Measurements from ENCODE around the gene STOML1.
A peak's percentile ranks its signal among the peaks of the same experiment; 100 is the strongest.

Gene STOML1

DNA sequence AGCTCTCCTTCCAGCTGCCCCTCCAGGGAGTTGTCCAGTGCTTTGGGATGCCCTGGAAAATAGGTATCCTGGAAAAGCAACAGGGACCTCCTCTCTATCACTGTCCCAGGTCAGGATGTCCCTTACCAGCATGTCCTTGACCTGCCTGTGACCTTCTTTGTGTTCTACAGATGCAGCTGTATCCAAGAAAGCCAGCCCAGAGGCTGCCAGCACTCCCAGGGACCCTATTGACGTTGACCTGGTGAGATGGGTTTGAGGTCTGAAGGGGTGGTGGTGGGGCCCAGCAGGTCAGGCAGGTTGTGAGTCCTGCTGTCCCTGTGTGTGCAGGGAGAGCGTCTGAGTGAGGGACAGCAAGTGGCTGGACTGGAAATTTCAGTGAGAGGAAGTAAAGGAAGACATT is 32.6 kb upstream of the STOML1 start:
- no peak for DNase-seq
- in situ Hi-C loops (cut with HindIII; ENCODE audit: low pct_ligation_motif_present, low pct_unique_long_range_greater_than_20kb, low sequenced_read_pairs), result no loop called here

DNA sequence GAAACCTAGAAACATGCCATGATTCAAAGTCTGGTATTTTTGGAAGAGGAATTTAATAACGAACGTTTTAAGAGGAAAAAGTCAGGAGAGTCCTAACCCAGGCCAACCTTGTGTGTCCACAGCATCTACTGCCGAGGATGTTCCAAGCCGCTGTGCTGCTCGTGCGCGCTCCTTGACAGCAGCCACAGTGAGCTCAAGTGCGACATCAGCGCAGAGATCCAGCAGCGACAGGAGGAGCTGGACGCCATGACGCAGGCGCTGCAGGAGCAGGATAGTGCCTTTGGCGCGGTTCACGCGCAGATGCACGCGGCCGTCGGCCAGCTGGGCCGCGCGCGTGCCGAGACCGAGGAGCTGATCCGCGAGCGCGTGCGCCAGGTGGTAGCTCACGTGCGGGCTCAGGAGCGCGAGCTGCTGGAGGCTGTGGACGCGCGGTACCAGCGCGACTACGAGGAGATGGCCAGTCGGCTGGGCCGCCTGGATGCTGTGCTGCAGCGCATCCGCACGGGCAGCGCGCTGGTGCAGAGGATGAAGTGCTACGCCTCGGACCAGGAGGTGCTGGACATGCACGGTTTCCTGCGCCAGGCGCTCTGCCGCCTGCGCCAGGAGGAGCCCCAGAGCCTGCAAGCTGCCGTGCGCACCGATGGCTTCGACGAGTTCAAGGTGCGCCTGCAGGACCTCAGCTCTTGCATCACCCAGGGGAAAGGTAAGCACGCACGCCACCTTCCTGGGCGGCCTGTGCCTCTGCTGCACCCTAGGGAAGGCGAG is 30.8 kb upstream of the STOML1 start:
- in situ Hi-C loops (cut with HindIII; ENCODE audit: low pct_ligation_motif_present, low pct_unique_long_range_greater_than_20kb, low sequenced_read_pairs), result no loop called here

DNA sequence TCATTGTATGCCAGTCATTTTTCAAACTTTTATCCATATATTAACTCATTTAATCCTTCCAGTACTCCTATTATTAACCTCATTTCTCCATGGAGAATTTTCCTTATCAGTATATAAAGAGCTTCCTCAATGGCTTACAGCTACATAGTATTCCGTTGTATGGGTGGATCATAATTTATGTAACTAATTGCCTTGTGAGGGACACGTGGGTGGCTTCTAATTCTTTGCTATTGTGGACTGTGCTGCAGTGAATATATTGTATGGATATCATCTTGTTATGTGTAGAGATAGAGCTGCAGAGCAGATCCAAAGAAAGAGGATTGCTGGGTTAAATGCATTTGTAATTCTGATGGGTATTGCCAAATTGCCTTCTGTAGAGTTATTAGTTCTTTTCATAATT is 27.6 kb upstream of the STOML1 start:
- no peak for DNase-seq
- in situ Hi-C loops (cut with HindIII; ENCODE audit: low pct_ligation_motif_present, low pct_unique_long_range_greater_than_20kb, low sequenced_read_pairs), result no loop called here

More for the DNA sequence above, 30.8 kb upstream of the STOML1 start:
- no peak for DNase-seq

DNA sequence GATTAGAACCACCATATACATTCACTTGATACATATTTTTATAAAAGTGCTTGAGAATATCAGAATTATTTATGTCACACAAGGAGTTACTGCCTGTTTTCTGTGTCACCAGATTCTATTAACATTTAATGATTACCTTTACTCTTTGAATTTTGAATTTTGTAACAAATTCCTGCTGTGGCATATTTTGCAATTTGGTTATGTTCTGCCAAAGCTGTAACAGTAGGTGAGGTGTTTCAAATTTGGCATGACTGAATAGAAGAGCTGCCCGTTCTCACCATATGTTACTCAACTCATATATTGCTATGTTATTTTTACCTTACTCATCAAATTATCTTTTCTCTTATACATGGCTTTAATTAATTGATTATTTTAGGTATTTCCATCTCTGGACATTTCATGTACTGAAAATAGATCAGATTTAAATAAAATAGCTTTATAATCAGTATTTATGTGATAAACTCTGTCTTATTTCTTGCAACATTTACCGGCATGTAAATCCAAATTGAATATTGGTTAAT is 21.3 kb upstream of the STOML1 start:
- in situ Hi-C loops (cut with HindIII; ENCODE audit: low pct_ligation_motif_present, low pct_unique_long_range_greater_than_20kb, low sequenced_read_pairs), result no loop called here
- no peak for DNase-seq

DNA sequence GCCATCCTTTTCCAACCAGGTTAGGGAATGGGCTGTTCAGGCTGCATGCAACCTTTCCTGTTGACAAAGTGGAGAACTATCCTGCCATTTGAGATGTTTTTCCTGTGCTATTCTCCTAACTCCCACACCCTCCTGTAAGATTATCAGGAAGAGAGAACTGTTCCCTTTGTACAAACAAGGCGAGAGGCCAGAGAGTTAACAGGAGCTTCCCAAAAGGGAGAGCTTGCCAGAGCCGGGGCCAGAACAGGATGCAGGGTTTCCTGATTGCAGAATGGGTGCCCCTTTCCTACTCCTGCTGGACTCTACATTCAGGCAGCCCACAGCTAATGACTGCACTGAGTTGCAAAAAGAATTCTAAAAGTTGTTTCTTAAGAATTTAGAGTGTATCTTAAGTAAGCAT is 19.5 kb upstream of the STOML1 start:
- no peak for DNase-seq
- in situ Hi-C loops (cut with HindIII; ENCODE audit: low pct_ligation_motif_present, low pct_unique_long_range_greater_than_20kb, low sequenced_read_pairs), result no loop called here

DNA sequence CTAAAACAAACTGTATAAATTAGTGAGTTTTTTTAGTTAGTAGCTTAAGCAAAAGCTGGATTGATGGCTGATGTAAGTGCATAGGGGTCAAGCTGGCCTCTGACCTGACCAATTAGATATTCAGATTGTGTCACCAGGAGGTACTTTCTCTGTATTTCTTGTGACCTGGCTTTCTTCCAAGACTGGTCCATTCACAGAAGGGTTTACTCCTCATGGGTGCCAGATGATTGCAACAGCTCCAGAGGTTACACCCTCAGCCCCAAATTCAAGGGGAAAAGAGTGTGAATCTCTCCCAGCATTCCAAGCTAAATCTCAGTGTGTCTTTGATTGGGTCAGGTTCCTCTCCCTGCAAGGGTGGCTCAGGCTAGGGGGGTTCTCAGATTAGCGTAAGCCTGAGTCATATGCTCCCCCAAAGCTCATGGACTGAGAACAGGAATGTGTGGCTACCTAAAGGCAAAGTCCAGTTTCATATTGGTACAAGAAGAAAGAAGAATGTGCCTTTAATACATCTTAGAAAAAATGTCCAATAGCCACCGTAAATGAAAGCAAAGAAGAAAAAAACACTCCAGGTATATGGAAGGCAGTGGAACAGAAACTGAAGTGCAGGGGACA is 18.9 kb upstream of the STOML1 start:
- no peak for DNase-seq

DNA sequence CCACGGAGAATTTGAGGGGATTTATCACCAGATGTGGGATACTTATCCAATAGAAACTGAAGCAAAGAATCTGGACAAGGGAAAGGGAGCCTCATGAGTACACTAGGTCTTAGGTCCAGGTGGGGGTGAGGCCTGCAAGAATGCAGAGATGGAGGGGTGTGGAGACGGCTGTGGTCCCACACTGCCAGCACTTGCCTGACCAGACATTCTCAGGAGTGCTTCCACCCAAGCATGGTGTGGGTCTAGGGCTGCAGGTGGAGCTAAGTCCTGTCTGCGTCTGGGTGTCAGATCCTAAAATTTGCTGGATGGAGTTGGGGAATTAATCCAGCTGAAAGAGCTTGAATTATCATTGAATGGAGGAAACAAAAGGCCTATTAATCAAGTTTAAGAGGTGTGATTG is 16.8 kb upstream of the STOML1 start:
- no peak for DNase-seq
- in situ Hi-C loops (cut with HindIII; ENCODE audit: low pct_ligation_motif_present, low pct_unique_long_range_greater_than_20kb, low sequenced_read_pairs), result no loop called here

More for the DNA sequence above, 18.9 kb upstream of the STOML1 start:
- in situ Hi-C loops (cut with HindIII; ENCODE audit: low pct_ligation_motif_present, low pct_unique_long_range_greater_than_20kb, low sequenced_read_pairs), result no loop called here

DNA sequence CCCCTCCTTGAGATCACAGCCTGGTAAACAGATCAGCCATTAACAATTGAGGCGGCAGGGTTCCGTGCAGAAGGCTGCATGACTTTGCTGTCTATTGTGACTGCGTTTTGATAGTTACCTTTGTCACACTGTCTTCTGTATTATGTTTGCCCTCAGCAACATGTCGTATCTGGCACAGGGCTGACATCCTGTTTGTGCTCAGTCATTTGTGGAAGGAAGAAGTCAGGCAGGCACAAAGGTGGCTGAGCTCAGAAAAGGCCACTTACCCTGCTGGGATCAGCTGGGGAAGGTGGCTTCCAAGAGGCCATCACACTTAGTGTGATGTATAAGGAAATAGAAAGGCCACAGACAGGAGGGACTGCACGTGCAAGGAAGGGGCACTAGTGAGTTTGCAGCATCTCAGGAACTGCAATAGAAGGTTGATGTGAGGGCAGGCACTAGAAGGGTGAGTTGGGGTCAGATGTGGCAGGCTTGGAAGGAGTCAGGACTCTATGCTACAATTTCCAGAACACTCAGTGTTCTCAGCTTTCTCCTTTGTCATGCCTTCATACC is 15.8 kb upstream of the STOML1 start:
- no peak for DNase-seq
- in situ Hi-C loops (cut with HindIII; ENCODE audit: low pct_ligation_motif_present, low pct_unique_long_range_greater_than_20kb, low sequenced_read_pairs), result no loop called here

DNA sequence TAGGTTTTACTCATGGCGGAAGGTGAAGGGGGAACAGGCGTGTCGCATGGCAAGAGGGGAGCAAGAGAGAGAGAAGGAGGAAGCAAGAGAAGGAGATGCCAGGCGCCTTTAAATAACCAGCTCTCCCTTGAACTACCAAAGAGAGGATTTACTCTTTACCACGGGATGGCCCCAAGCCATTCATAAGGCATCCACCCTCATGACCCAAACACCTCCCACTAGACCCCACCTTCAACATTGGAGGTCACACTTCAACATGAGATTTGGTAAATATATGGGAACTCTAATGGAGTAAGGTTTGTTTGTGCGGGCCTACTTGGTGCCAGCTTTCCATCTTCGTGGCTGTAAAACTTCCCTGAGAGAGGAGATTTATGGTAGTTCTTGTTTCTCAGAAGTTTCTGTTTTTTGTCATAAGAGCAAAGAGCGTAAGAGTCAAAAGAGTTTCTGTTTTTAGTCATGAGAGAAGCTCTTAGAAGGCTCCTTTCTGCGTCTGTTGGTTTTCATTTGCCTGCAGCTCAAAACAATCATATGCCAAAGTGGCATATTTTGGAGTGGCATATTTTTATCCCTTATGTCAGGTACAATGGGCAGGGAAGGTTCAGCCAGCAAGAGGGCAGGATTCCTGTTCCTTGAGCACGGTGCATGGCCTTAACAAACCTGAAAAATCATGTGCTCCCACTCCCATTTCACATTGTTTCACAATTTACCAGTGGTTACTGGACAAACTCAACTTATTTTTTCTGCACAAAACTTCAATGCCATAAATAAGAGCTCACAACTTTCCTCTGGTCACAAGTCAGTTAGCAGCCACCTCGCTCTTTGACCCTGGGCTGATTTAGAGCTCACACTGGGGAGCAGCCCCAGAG is 14.9 kb upstream of the STOML1 start:
- DNase-seq, result no peak
- in situ Hi-C loops (cut with HindIII; ENCODE audit: low pct_ligation_motif_present, low pct_unique_long_range_greater_than_20kb, low sequenced_read_pairs), result no loop called here

DNA sequence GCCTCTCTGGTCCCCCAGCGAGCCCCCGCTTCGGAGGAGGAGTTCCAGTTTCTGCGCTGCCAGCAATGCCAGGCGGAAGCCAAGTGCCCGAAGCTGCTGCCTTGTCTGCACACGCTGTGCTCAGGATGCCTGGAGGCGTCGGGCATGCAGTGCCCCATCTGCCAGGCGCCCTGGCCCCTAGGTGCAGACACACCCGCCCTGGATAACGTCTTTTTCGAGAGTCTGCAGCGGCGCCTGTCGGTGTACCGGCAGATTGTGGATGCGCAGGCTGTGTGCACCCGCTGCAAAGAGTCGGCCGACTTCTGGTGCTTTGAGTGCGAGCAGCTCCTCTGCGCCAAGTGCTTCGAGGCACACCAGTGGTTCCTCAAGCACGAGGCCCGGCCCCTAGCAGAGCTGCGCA is 5.9 kb upstream of the STOML1 start:
- no peak for DNase-seq

DNA sequence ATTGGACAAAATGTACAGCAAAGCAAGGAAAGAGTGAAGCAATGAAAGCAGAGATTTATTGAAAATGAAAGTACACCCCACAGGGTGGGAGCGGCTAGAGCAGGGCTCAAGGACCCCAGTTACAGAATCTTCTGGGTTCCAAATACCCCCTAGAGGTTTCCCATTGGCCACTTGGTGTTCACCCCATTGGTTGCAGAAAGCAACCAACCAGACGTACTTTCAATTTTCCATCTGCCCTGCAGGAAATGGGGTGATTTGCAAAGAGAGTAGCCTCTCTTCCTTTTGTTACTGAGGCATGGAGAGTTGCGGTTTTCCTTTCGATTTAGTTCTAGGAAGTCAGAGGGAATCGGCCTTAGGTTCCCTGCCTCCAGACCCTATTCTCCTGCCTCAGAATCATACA is 4.8 kb upstream of the STOML1 start:
- DNase-seq, result peak; percentile 88
- in situ Hi-C loops (cut with HindIII; ENCODE audit: low pct_ligation_motif_present, low pct_unique_long_range_greater_than_20kb, low sequenced_read_pairs), result no loop called here

More for the DNA sequence above, 5.9 kb upstream of the STOML1 start:
- in situ Hi-C loops (cut with HindIII; ENCODE audit: low pct_ligation_motif_present, low pct_unique_long_range_greater_than_20kb, low sequenced_read_pairs), result no loop called here

DNA sequence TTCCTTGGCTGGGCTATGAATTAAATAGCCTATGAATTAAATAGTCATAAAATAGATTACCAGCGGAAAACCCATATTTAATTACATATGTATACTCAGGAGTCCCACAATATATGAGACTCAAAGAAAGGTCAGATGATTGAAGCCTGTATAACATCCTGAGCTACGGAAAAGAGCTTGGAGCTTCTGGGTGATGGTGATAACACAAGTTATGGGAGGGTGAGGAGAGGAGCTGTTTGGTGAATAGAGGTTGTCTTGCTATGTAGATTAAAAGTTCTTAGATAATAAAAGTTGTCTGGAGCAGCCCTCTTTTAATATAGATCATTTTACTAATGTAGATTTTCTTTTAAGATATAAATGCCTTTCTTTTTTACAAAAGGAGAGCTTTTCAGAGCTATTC is 4.2 kb upstream of the STOML1 start:
- in situ Hi-C loops (cut with HindIII; ENCODE audit: low pct_ligation_motif_present, low pct_unique_long_range_greater_than_20kb, low sequenced_read_pairs), result no loop called here
- DNase-seq, result no peak

DNA sequence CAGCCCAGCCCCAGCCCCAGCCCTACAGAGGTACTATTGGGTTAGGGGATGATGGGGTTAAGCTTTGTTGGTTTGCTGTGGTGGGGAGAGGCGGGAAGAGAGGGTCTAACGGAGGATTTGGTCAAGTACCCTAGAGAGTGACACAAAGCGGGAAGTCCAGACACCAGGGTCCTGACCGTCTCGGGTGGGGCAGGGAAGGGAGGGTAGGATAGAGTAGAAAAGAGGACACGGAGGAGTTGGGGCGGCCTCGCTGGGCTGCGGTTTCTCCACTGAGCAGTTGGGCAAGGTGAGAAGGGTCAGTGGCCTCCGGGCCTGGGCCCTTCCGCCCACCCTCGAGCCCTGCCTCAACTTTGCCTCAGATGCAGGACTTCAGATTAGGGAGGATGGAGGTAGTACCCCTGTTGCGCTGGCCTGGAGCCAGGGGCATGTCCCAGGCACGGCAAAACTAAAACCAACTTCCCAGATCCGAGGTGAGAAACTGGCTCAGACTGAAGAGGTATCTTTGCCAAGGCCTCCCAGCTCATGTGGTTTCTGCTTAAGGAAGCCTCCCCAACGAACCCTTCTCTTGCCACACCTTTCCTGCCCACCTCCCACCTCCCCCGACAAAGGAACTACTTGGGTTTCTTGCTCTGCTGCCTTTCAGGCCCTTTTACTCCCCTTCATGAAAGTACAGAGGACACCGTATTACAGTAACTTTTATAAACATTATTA is 3.0 kb upstream of the STOML1 start:
- in situ Hi-C loops (cut with HindIII; ENCODE audit: low pct_ligation_motif_present, low pct_unique_long_range_greater_than_20kb, low sequenced_read_pairs), result no loop called here
- no peak for DNase-seq

DNA sequence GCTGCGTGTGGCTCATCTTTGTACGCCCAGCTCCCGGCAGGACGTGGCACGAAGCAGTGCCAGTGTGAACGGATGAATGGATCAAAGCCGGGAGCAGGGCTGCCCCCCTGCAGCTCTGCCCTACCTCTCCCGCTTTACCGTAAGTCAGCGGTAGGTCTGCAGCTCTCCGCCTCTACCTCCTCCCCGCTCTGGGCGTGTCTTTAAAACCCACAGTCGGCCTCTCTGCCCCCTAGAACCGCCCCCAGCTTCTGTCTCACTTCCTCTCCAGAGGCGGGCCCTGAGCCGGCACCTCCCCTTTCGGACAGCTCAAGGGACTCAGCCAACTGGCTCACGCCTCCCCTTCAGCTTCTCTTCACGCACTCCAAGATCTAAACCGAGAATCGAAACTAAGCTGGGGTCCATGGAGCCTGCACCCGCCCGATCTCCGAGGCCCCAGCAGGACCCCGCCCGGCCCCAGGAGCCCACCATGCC is 2.4 kb upstream of the STOML1 start, which contains the start of gene PML:
TSS of gene PML (plus strand) at position 304 of the 471 bp plus-strand sequence. CDS start at position 401, 97 bp downstream.
- in situ Hi-C loops (cut with HindIII; ENCODE audit: low pct_ligation_motif_present, low pct_unique_long_range_greater_than_20kb, low sequenced_read_pairs), result no loop called here
- peak; percentile 95 for DNase-seq

DNA sequence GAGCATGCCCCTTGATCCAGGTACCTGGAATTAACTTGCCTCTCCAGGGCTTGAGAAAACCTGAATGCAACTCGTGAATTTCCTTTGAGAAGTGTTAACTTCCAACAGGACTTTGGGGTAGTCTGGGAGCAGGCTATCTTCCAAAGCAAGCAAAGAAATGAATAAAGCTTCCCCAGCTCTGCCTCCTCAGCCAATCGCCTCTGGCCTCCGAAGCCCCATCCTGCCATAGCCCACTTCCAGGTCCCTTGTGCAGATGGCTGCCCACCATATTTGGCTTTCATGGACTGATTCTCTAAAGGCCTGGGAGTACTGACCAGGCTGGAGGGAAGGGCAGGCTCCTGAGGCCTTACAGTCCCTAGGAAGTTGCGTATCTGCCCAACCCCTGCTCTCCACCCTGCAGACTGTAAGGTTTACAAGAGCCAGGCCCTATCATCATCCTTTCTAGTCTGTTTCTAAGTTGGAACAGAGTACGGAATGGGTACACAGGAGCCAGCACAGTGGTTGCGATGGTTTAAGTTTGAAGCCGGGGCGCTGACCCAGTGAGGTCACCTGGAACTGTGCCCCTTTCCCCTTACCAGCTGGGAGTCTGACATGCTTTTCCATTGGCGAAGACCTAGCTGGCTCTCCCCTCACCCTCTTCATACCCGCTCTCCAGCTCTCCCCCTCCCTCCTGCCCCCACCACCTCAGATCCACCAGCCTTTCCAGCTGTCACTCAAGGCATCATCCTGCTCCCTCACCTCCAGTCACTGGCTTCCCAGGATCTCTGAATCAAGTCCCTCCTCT is 1.3 kb upstream of the STOML1 start:
- no peak for DNase-seq
- in situ Hi-C loops (cut with HindIII; ENCODE audit: low pct_ligation_motif_present, low pct_unique_long_range_greater_than_20kb, low sequenced_read_pairs), result no loop called here

DNA sequence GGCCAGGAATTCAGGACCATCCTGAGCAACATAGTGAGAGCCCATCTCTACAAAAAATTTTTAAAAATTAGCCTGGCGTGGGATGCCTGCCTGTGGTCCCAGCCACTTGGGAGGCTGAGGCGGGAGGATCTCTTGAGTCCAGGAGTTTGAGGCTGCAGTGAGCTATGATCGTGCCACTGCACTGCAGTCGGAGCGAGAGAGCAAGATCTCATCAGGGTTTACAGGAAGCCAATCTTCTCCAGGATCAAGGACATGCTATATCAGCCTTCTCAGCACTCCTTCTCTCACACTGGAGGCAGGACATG is 451 bp upstream of the STOML1 start:
- in situ Hi-C loops (cut with HindIII; ENCODE audit: low pct_ligation_motif_present, low pct_unique_long_range_greater_than_20kb, low sequenced_read_pairs), result no loop called here
- no peak for DNase-seq

DNA sequence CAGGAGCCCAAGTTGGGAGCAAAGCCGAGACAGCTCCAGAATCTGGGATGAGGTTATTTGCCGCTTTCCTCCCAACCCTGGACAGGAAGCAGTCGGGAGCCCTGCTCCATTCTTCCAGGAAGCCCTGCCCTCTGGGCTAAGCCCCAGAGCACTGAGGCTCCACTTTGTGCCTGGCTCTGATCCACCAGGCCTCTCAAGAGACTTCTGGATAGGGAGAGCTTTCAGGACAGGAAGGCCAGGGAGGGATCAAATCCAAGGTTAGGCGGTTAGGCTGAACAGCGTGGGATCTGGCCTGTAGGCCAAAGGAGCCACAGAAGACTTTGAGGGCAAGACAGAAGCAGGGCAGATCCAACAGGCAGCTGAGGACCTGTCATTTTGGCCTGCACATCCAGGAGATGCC is 835 bp downstream of the STOML1 start:
- peak; percentile 55 for DNase-seq
- in situ Hi-C loops (cut with HindIII; ENCODE audit: low pct_ligation_motif_present, low pct_unique_long_range_greater_than_20kb, low sequenced_read_pairs), result no loop called here

Measured in ACHN (cell line).